MCF 10A (cell line): ENCODE results near the gene SRP9. TPM values are rescaled to one million over a fixed set of nuclear protein-coding genes. Genes with fewer than 3 reads are reported as not detected.
A peak's percentile ranks its signal among the peaks of the same experiment; 100 is the strongest.

Experiments used
- BruUV-seq: library from RNA; stranded (reverse); fragments of 400-500 nt; replicated peaks from 2 replicates; lab custom pipeline; 2021; lab: Mats Ljungman, UMichigan
- CTCF ChIA-PET: fragments of 300-600 bp; sonication (Branson Sonifier 250); formaldehyde crosslinking; extraction: SDS; loops from one replicate; lab custom pipeline; 2021; ENCODE audit warnings: antibody characterized with exemption, inconsistent platforms; lab: Yijun Ruan, JAX
- POLR2A ChIA-PET: fragments of 300-600, 350-650 bp; sonication (Branson Sonifier 250); formaldehyde crosslinking; extraction: SDS; loops from one replicate; lab custom pipeline; 2020; ENCODE audit warnings: antibody characterized with exemption, inconsistent platforms; lab: Yijun Ruan, JAX
- DNase-seq: peaks from one replicate; pipeline ENCODE4 v3.0.0-alpha.2; 2018; ENCODE audit not compliant: unreplicated experiment
- H3K27ac Mint-ChIP-seq: one replicate; pipeline ENCODE4 v1.8.0; 2022; ENCODE audit warnings: mild to moderate bottlenecking, low read depth, mixed read lengths; ENCODE audit not compliant: unreplicated experiment
- H3K27me3 Mint-ChIP-seq: one replicate; pipeline ENCODE4 v1.8.0; 2022; ENCODE audit warnings: mixed read lengths; ENCODE audit not compliant: insufficient read depth, unreplicated experiment
- H3K36me3 Mint-ChIP-seq: one replicate; pipeline ENCODE4 v1.8.0; 2022; ENCODE audit warnings: mild to moderate bottlenecking, moderate library complexity, mixed read lengths; ENCODE audit not compliant: insufficient read depth, unreplicated experiment
- H3K4me1 Mint-ChIP-seq: one replicate; pipeline ENCODE4 v1.8.0; 2022; ENCODE audit warnings: mixed read lengths; ENCODE audit not compliant: insufficient read depth, unreplicated experiment
- H3K4me3 Mint-ChIP-seq: one replicate; pipeline ENCODE4 v1.8.0; 2022; ENCODE audit warnings: mild to moderate bottlenecking, moderate library complexity, mixed read lengths; ENCODE audit not compliant: unreplicated experiment
- H3K9me3 Mint-ChIP-seq: one replicate; pipeline ENCODE4 v1.8.0; 2022; ENCODE audit warnings: mixed read lengths; ENCODE audit not compliant: unreplicated experiment
- intact Hi-C: fragments of 100-400 bp; cut with micrococcal nuclease; formaldehyde crosslinking; loops from 2 replicates; pipeline ENCODE4 v1.14.1; 2022
- total RNA-seq: library from RNA; stranded (reverse); gene quantifications from 2 replicates; pipeline ENCODE4 v1.2.3, GENCODE V29; 2022
- TF ChIP-seq, protein P1 (sequence below): fragments of 200-600 bp; IDR thresholded peaks from one replicate; pipeline ENCODE4 v1.8.0; 2022; ENCODE audit warnings: antibody characterized with exemption, mild to moderate bottlenecking; ENCODE audit not compliant: unreplicated experiment

Gene SRP9
- total RNA-seq, 1 experiment from 2014 or later: 417 TPM

DNA sequence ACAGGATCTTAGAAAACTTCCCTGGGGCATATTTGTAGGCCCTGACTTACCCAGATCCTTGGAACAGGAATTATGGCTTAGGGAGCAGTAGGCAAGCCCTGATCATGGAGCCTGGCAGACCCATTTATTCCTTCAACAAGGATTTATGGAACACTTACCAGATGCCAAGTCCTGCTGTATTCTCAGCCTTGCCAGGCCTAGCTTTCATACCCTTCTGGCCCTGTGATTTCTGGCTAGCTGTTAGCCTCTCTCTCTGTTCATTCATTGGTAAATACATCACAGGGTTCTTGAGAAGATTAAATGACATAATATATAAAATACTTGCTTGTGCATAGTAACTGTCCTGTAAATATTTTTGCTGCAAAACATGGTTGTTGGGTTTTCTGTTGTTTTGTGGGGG lies 32.4 kb upstream of the SRP9 start:
- CTCF ChIA-PET: interaction anchor here (0.6 to 5.1 kb wide), 6 partner anchors 9 to 264 kb away, joined by 3 to 50 read pairs (median 6); partner anchors contain the start of gene SRP9
- DNase-seq: no peak
- no peaks in the 10 kb centered on the region for H3K9me3 Mint-ChIP-seq
- intact Hi-C loops: no loop called here
- H3K27ac Mint-ChIP-seq: no peak overlapping the region
- TF ChIP-seq, protein P1, sequence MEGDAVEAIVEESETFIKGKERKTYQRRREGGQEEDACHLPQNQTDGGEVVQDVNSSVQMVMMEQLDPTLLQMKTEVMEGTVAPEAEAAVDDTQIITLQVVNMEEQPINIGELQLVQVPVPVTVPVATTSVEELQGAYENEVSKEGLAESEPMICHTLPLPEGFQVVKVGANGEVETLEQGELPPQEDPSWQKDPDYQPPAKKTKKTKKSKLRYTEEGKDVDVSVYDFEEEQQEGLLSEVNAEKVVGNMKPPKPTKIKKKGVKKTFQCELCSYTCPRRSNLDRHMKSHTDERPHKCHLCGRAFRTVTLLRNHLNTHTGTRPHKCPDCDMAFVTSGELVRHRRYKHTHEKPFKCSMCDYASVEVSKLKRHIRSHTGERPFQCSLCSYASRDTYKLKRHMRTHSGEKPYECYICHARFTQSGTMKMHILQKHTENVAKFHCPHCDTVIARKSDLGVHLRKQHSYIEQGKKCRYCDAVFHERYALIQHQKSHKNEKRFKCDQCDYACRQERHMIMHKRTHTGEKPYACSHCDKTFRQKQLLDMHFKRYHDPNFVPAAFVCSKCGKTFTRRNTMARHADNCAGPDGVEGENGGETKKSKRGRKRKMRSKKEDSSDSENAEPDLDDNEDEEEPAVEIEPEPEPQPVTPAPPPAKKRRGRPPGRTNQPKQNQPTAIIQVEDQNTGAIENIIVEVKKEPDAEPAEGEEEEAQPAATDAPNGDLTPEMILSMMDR: no peak
- POLR2A ChIA-PET: interaction anchor here (1.0 to 9.1 kb wide), 8 partner anchors 8 to 230 kb away, joined by 3 to 162 read pairs (median 19); partner anchors contain the start of gene ENAH
- no TSS peak for BruUV-seq
- peaks cover 30% of the 10 kb centered on the region for H3K4me1 Mint-ChIP-seq
- H3K27me3 Mint-ChIP-seq: no peaks in the 10 kb centered on the region
- no peaks in the 10 kb centered on the region for H3K36me3 Mint-ChIP-seq
- no peak overlapping the region for H3K4me3 Mint-ChIP-seq

DNA sequence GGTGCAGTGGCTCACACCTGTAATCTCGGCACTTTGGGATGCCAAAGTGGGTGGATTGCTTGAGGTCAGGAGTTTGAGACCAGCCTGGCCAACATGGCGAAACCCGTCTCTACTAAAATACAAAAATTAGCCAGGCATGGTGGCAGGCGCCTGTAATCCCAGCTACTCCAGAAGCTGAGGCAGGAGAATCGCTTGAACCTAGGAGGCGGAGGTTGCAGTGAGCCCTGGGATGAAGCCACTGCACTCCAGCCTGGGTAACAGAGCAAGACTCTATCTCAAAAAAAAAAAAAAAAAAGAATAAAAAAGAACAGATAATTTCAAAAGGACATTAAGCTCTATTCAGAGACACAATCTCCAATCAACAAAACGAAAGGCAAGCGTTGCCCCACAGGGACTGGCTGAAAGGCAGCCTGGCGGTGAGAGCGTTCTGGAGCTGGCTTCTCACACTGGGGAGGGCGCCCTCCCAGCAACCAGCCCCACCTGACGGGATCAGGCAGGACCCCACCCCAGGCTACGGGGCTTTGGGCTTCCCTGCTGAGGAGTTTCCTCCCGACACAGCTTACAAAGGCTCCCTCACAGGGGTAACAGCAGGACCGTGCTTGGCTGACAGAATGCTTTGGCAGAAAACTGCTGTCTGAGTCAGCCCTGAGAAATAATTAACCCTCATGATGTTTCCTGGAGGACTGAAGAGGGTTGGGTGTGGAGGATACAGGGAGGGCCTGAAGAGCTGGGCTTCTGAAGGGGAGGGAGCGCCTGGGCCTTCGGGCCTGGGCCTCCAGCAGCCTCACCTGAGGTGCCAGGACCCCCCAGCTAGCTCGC lies 31.1 kb upstream of the SRP9 start:
- Mint-ChIP-seq H3K27me3 (no peaks in the 10 kb centered on the region), H3K36me3 (no peaks in the 10 kb centered on the region), H3K4me3 (peak overlapping the region; percentile 66), H3K9me3 (no peaks in the 10 kb centered on the region), H3K4me1 (peaks cover 35% of the 10 kb centered on the region), H3K27ac (peak overlapping the region; percentile 90)
- CTCF ChIA-PET: interaction anchor here (0.6 to 5.1 kb wide), 23 partner anchors 10 to 266 kb away, joined by 3 to 50 read pairs (median 4); partner anchors contain the start of gene SRP9
- TF ChIP-seq, protein P1: no peak
- DNase-seq: peak; percentile 98
- POLR2A ChIA-PET: interaction anchor here (1.0 to 9.1 kb wide), 23 partner anchors 10 to 285 kb away, joined by 3 to 162 read pairs (median 13); partner anchors contain the start of genes ENAH and SRP9
- BruUV-seq: TSS peak; percentile 58
- intact Hi-C loops: loop anchor here (1.0 kb wide), 2 partner anchors 11 to 192 kb away; no protein-coding TSS in a partner anchor

DNA sequence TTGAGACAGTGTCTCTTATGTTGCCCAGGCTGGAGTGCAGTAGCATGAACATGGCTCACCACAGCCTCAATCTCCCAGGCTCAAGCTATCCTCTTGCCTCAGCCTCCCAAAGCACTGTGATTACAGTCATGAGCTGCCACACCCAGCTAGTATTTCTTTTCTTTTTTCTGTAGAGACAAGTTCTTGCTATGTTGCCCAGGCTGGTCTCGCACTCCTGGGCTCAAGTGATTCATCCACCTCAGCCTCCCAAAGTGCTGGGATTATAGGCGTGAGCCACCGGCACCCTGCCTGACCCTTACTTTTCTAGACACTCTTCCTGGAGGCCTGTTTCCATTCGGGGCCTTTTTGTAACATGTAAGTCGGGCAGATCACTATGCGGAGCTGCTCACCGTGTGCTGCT lies 30.1 kb upstream of the SRP9 start:
- CTCF ChIA-PET: interaction anchor here (0.6 to 5.1 kb wide), 16 partner anchors 11 to 193 kb away, joined by 3 to 50 read pairs (median 4); partner anchors contain the start of gene SRP9
- POLR2A ChIA-PET: interaction anchor here (1.0 to 9.1 kb wide), 22 partner anchors 9 to 241 kb away, joined by 3 to 162 read pairs (median 13); partner anchors contain the start of genes ENAH and SRP9
- DNase-seq: peak; percentile 81
- H3K9me3 Mint-ChIP-seq: no peaks in the 10 kb centered on the region
- intact Hi-C loops: loop anchor here (1.0 kb wide), 2 partner anchors 12 to 193 kb away; no protein-coding TSS in a partner anchor
- H3K4me1 Mint-ChIP-seq: peaks cover 35% of the 10 kb centered on the region
- TF ChIP-seq, protein P1: no peak
- peak overlapping the region; percentile 90 for H3K27ac Mint-ChIP-seq
- no TSS peak for BruUV-seq
- no peaks in the 10 kb centered on the region for H3K36me3 Mint-ChIP-seq
- peak overlapping the region; percentile 66 for H3K4me3 Mint-ChIP-seq
- no peaks in the 10 kb centered on the region for H3K27me3 Mint-ChIP-seq

DNA sequence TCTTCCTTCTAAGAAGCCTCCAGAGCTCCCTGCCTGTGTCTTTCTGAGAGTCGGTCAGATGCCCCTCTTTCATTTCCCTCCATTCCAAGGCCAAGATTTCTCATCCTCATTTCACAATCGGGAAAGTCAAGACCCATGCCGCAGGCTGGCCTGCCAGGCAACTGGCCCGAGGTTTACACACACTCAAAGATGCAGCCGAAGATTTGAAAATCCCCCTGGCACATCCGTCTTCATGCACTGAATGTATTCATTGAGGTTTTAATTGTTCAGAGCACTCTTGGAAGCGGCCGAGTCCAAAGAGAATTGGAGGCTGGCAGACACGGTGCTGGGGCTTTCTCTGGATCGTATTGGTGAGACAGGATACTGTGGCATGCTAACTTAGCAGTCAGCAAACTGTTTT lies 29.1 kb upstream of the SRP9 start:
- no peaks in the 10 kb centered on the region for H3K36me3 Mint-ChIP-seq
- no peaks in the 10 kb centered on the region for H3K27me3 Mint-ChIP-seq
- peak overlapping the region; percentile 90 for H3K27ac Mint-ChIP-seq
- H3K9me3 Mint-ChIP-seq: no peaks in the 10 kb centered on the region
- BruUV-seq: no TSS peak
- ChIA-PET CTCF (interaction anchor here (0.6 to 5.1 kb wide), 9 partner anchors 12 to 1078 kb away, joined by 3 to 48 read pairs (median 3); no protein-coding TSS in a partner anchor), POLR2A (interaction anchor here (1.1 to 9.1 kb wide), 5 partner anchors 12 to 48 kb away, joined by 3 to 162 read pairs (median 23); partner anchors contain the start of gene SRP9)
- TF ChIP-seq, protein P1: no peak
- intact Hi-C loops: no loop called here
- DNase-seq: no peak
- no peak overlapping the region for H3K4me3 Mint-ChIP-seq
- H3K4me1 Mint-ChIP-seq: peaks cover 35% of the 10 kb centered on the region
